Fibroblast of skin of scalp (primary cell): ENCODE results near the gene ERMP1.

ENCODE experiments used
- DNase-seq: peaks from one replicate; pipeline ENCODE4 v3.0.0-alpha.2; 2013

The ERMP1 gene

GRCh38 chr9:5773324-5773999, 59.5 kb downstream of the ERMP1 start:
- no peak for DNase-seq

GRCh38 chr9:5767968-5768932, 64.7 kb downstream of the ERMP1 start:
- DNase-seq, result no peak

- DNase-seq, result no peak
Observed at GRCh38 chr9:5764130-5764868, 68.6 kb downstream of the ERMP1 start.

- DNase-seq, result no peak
Observed at GRCh38 chr9:5762421-5762820, 70.5 kb downstream of the ERMP1 start.

GRCh38 chr9:5760338-5760737, 72.6 kb downstream of the ERMP1 start:
- DNase-seq, result no peak

GRCh38 chr9:5756633-5757032, 76.3 kb downstream of the ERMP1 start:
- no peak for DNase-seq

GRCh38 chr9:5750569-5750968, 82.3 kb downstream of the ERMP1 start:
- no peak for DNase-seq

GRCh38 chr9:5749306-5749705, 83.6 kb downstream of the ERMP1 start:
- DNase-seq, result no peak

GRCh38 chr9:5748438-5748837, 84.5 kb downstream of the ERMP1 start:
- no peak for DNase-seq

GRCh38 chr9:5743109-5743508, 89.8 kb downstream of the ERMP1 start:
- DNase-seq, result no peak

- no peak for DNase-seq
Observed at GRCh38 chr9:5736563-5737346, 96.2 kb downstream of the ERMP1 start.

- DNase-seq, result no peak
Observed at GRCh38 chr9:5735072-5735471, 97.8 kb downstream of the ERMP1 start.
